Measurements from ENCODE around the gene MINDY1.

GRCh38 chr1:150976879-150977694, 29.6 kb downstream of the MINDY1 start:
- TF ChIP-seq POLR2A (IDR thresholded peaks at IDR 0.05) = peak in 2 of 3 donors; percentile 37 to 43
- TF ChIP-seq, protein P1, sequence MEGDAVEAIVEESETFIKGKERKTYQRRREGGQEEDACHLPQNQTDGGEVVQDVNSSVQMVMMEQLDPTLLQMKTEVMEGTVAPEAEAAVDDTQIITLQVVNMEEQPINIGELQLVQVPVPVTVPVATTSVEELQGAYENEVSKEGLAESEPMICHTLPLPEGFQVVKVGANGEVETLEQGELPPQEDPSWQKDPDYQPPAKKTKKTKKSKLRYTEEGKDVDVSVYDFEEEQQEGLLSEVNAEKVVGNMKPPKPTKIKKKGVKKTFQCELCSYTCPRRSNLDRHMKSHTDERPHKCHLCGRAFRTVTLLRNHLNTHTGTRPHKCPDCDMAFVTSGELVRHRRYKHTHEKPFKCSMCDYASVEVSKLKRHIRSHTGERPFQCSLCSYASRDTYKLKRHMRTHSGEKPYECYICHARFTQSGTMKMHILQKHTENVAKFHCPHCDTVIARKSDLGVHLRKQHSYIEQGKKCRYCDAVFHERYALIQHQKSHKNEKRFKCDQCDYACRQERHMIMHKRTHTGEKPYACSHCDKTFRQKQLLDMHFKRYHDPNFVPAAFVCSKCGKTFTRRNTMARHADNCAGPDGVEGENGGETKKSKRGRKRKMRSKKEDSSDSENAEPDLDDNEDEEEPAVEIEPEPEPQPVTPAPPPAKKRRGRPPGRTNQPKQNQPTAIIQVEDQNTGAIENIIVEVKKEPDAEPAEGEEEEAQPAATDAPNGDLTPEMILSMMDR (IDR thresholded peaks at IDR 0.05) = no peak

All from body of pancreas (tissue), 4 donors.